Measurements from ENCODE around the gene SIGLEC8.

DNA sequence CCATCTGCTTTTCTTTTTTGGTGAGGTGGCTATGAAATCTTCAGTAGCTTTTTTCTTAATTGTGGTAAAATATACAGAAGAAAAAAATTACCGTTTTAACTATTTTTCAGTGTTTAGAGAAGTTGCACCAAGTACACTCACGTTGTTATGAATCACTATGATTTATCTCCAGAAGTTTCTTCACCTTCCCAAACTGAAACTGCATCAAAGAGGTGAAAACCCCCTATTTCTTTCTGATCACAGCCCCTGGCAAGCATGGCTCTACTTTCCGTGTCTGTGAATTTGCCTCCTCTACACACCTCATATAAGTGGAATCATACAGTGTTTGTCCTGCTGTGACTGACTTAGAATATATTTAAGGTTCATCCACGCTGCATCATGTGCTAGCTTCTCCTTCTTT lies 25.2 kb downstream of the SIGLEC8 start:
- TF ChIP-seq EGR1 (IDR thresholded peaks at IDR 0.05; ENCODE audit: borderline replicate concordance, low read depth, low read length) (no peak), CTCF (IDR thresholded peaks at IDR 0.05; ENCODE audit: control extremely low read depth in 1 of 3, insufficient read depth in 1 of 3, low read depth in 1 of 3, low read length in 3 of 3) (no peak), SIN3A (conservative IDR thresholded peaks at IDR 0.05 in 1 of 2, IDR thresholded peaks at IDR 0.05 in 1 of 2; ENCODE audit: low read depth in 1 of 2, low read length in 2 of 2) (no peak), POLR2AphosphoS5 (IDR thresholded peaks at IDR 0.05; ENCODE audit: low read depth, low read length) (no peak), SRF (IDR thresholded peaks at IDR 0.05; ENCODE audit: low read depth, low read length) (no peak), MAFK (IDR thresholded peaks at IDR 0.05; ENCODE audit: low read depth, low read length) (no peak)
- TF ChIP-seq, protein P1, sequence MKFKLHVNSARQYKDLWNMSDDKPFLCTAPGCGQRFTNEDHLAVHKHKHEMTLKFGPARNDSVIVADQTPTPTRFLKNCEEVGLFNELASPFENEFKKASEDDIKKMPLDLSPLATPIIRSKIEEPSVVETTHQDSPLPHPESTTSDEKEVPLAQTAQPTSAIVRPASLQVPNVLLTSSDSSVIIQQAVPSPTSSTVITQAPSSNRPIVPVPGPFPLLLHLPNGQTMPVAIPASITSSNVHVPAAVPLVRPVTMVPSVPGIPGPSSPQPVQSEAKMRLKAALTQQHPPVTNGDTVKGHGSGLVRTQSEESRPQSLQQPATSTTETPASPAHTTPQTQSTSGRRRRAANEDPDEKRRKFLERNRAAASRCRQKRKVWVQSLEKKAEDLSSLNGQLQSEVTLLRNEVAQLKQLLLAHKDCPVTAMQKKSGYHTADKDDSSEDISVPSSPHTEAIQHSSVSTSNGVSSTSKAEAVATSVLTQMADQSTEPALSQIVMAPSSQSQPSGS (IDR thresholded peaks at IDR 0.05; ENCODE audit: low read length), result no peak

Measured in H1 (cell line).